ENCODE results near the gene SPTLC3.

The SPTLC3 gene

GRCh38 chr20:13113731-13114130, 105.0 kb downstream of the SPTLC3 start:
- FAIRE-seq, result no peak
- TF ChIP-seq CTCF (IDR thresholded peaks at IDR 0.05; ENCODE audit: insufficient read depth, missing control alignments), result no peak
- DNase-seq (ENCODE audit: insufficient read length, low spot score), result no peak

GRCh38 chr20:13117200-13117599, 108.4 kb downstream of the SPTLC3 start:
- FAIRE-seq (no peak), DNase-seq (ENCODE audit: insufficient read length, low spot score) (no peak)
- TF ChIP-seq CTCF (IDR thresholded peaks at IDR 0.05; ENCODE audit: insufficient read depth, missing control alignments), result no peak

- TF ChIP-seq CTCF (IDR thresholded peaks at IDR 0.05; ENCODE audit: insufficient read depth, missing control alignments), result no peak
- DNase-seq (ENCODE audit: insufficient read length, low spot score) (no peak), FAIRE-seq (no peak)
Measured at GRCh38 chr20:13118676-13119075, 109.9 kb downstream of the SPTLC3 start.

GRCh38 chr20:13119583-13119982, 110.8 kb downstream of the SPTLC3 start:
- peak; percentile 97 for TF ChIP-seq CTCF (IDR thresholded peaks at IDR 0.05; ENCODE audit: insufficient read depth, missing control alignments)
- FAIRE-seq, result no peak
- no peak for DNase-seq (ENCODE audit: insufficient read length, low spot score)

- FAIRE-seq (no peak), DNase-seq (ENCODE audit: insufficient read length, low spot score) (no peak)
- no peak for TF ChIP-seq CTCF (IDR thresholded peaks at IDR 0.05; ENCODE audit: insufficient read depth, missing control alignments)
Measured at GRCh38 chr20:13120471-13120870, 111.7 kb downstream of the SPTLC3 start.

- TF ChIP-seq CTCF (IDR thresholded peaks at IDR 0.05; ENCODE audit: insufficient read depth, missing control alignments), result no peak
- DNase-seq (ENCODE audit: insufficient read length, low spot score), result no peak
- no peak for FAIRE-seq
Measured at GRCh38 chr20:13121840-13122515, 113.2 kb downstream of the SPTLC3 start.

- DNase-seq (ENCODE audit: insufficient read length, low spot score), result no peak
- no peak for TF ChIP-seq CTCF (IDR thresholded peaks at IDR 0.05; ENCODE audit: insufficient read depth, missing control alignments)
- FAIRE-seq, result no peak
Measured at GRCh38 chr20:13125486-13125885, 116.7 kb downstream of the SPTLC3 start.
